Keratinocyte (primary cell): ENCODE results near the gene SFT2D1. TPM values are rescaled to one million over a fixed set of nuclear protein-coding genes. Genes with fewer than 3 reads are reported as not detected.

Experiments
- DNase-seq: peaks from one replicate; pipeline ENCODE4 v3.0.0-alpha.2; 2011; ENCODE audit warnings: low read depth, missing footprints, low spot score
- FAIRE-seq: peaks from 2 replicates; lab custom pipeline; 2011; peaks lifted over from hg19 to GRCh38; lab: Jason Lieb, UNC
- H2AFZ ChIP-seq: 2 replicates; pipeline ENCODE4 v1.6.0; 2012; ENCODE audit warnings: low read length, control low read depth, inconsistent platforms; ENCODE audit not compliant: control insufficient read depth
- H3K27ac ChIP-seq: 2 replicates; pipeline ENCODE4 v1.5.1; 2011; ENCODE audit warnings: low read length; ENCODE audit not compliant: control insufficient read depth, insufficient read depth
- H3K27me3 ChIP-seq: 3 replicates; pipeline ENCODE4 v1.6.0; 2011; ENCODE audit warnings: low read length; ENCODE audit not compliant: control insufficient read depth, insufficient read depth; ENCODE audit errors: extremely low read depth
- H3K36me3 ChIP-seq, 2 experiments: 2 replicates in 1 of 2; 3 replicates in 1 of 2; pipeline ENCODE4 v1.5.1; 2011; ENCODE audit warnings: low read length in 2 of 2, mild to moderate bottlenecking in 1 of 2; ENCODE audit not compliant: control insufficient read depth in 2 of 2, insufficient read depth in 2 of 2; ENCODE audit errors: extremely low read depth in 1 of 2
- H3K4me1 ChIP-seq: 3 replicates; pipeline ENCODE4 v1.5.1; 2011; ENCODE audit warnings: low read length; ENCODE audit not compliant: control insufficient read depth, insufficient read depth; ENCODE audit errors: extremely low read depth
- H3K4me2 ChIP-seq: 3 replicates; pipeline ENCODE4 v1.6.0; 2011; ENCODE audit warnings: low read depth, low read length; ENCODE audit not compliant: control insufficient read depth, insufficient read depth; ENCODE audit errors: extremely low read depth
- H3K4me3 ChIP-seq, 3 experiments: fragments of 200-600 bp in 1 of 3; sonication (generic) in 1 of 3; 2 replicates in 2 of 3; 3 replicates in 1 of 3; pipeline ENCODE4 v1.5.1; 2011 to 2016; ENCODE audit warnings: low read length in 3 of 3, mild to moderate bottlenecking in 3 of 3, control low read depth in 2 of 3, inconsistent platforms in 1 of 3, low read depth in 1 of 3, mixed read lengths in 1 of 3, mixed run types in 1 of 3, moderate library complexity in 1 of 3; ENCODE audit not compliant: control insufficient read depth in 2 of 3, insufficient read depth in 2 of 3; ENCODE audit errors: extremely low read depth in 1 of 3
- H3K79me2 ChIP-seq: 2 replicates; pipeline ENCODE4 v1.6.0; 2012; ENCODE audit warnings: low read length; ENCODE audit not compliant: control insufficient read depth, insufficient read depth
- H3K9ac ChIP-seq: 3 replicates; pipeline ENCODE4 v1.6.0; 2011; ENCODE audit warnings: low read length; ENCODE audit not compliant: control insufficient read depth, insufficient read depth; ENCODE audit errors: extremely low read depth
- H3K9me1 ChIP-seq: 3 replicates; pipeline ENCODE4 v1.6.0; 2011; ENCODE audit warnings: low read length; ENCODE audit not compliant: control insufficient read depth, insufficient read depth; ENCODE audit errors: extremely low read depth
- H3K9me3 ChIP-seq: 2 replicates; pipeline ENCODE4 v1.5.1; 2012; ENCODE audit warnings: low read depth, low read length; ENCODE audit not compliant: control insufficient read depth
- H4K20me1 ChIP-seq: 3 replicates; pipeline ENCODE4 v1.6.0; 2011; ENCODE audit warnings: low read length; ENCODE audit not compliant: control insufficient read depth, insufficient read depth; ENCODE audit errors: extremely low read depth
- CTCF ChIP-seq, 3 experiments: IDR thresholded peaks in 1 of 3; conservative IDR thresholded peaks in 1 of 3; optimal IDR thresholded peaks in 1 of 3; 2 replicates in 2 of 3; 3 replicates in 1 of 3; pipeline versions ENCODE3 to v1.5.1; 2011; ENCODE audit warnings: low read length in 3 of 3, mild to moderate bottlenecking in 3 of 3, moderate library complexity in 2 of 3, control low read depth in 1 of 3, inconsistent platforms in 1 of 3; ENCODE audit not compliant: insufficient read depth in 2 of 3; ENCODE audit errors: extremely low read depth in 1 of 3
- EZH2 ChIP-seq: IDR thresholded peaks from one replicate; pipeline ENCODE4 v1.6.1; 2012; ENCODE audit warnings: inconsistent platforms, mild to moderate bottlenecking, low read length, moderate library complexity
- dilution Hi-C: fragments of 300-500 bp; cut with MboI; formaldehyde crosslinking; loops from one replicate; pipeline ENCODE4 v1.7.0; 2020; ENCODE audit warnings: low sequenced_read_pairs; ENCODE audit not compliant: extremely low pct_ligation_motif_present
- polyA plus RNA-seq, 5 experiments: library from polyadenylated mRNA; depleted of rRNA in 3 of 5; stranded (reverse) in 3 of 5; stranded (forward) in 1 of 5; unstranded in 1 of 5; fragments of >200 nt; gene quantifications; 1 replicate in 1 of 5; 2 replicates in 3 of 5; 3 replicates in 1 of 5; pipeline versions ENCODE4 v1.2.1 to v1.2.3, GENCODE V29; 2011 to 2012; ENCODE audit warnings: missing spikeins in 2 of 5, low read depth in 1 of 5, low replicate concordance in 1 of 5

The SFT2D1 gene
- polyA plus RNA-seq, 1 donor (not counting 4 experiments of a cell fraction or from before 2014, with no cell fraction given) = 84.3 TPM

- Histone ChIP-seq H3K9me3 (no peaks in the 10 kb centered on the region), H3K27me3 (no peaks in the 10 kb centered on the region), H3K4me1 (peaks cover 12% of the 10 kb centered on the region), H3K36me3 (no peaks in the 10 kb centered on the region), H2AFZ (no peak overlapping the region), H3K79me2 (peaks cover 35% of the 10 kb centered on the region), H4K20me1 (peaks cover 4% of the 10 kb centered on the region), H3K4me3 (no peak overlapping the region), H3K9me1 (no peaks in the 10 kb centered on the region), H3K27ac (no peak overlapping the region), H3K4me2 (no peak overlapping the region), H3K9ac (no peak overlapping the region)
- no peak for FAIRE-seq
- dilution Hi-C loops = no loop called here
- no peak for TF ChIP-seq CTCF (optimal IDR thresholded peaks at IDR 0.05 in 1 of 3, IDR thresholded peaks at IDR 0.05 in 1 of 3, conservative IDR thresholded peaks at IDR 0.05 in 1 of 3; ENCODE audit: extremely low read depth in 1 of 3, insufficient read depth in 2 of 3, low read length in 3 of 3)
- no peak for TF ChIP-seq EZH2
- no peak for DNase-seq
These were observed 1.9 kb upstream of the SFT2D1 start for GRCh38 chr6:166344240-166344639.

GRCh38 chr6:166343150-166343487 is 774 bp upstream of the SFT2D1 start:
- FAIRE-seq = no peak
- peaks cover 5% of the 10 kb centered on the region for H4K20me1 ChIP-seq
- no peaks in the 10 kb centered on the region for H3K27me3 ChIP-seq
- peak overlapping the region; percentile 86 for H3K4me2 ChIP-seq
- H3K36me3 ChIP-seq = no peaks in the 10 kb centered on the region
- H3K4me3 ChIP-seq = peak overlapping the region; percentile 97 to 100 (median 99)
- peaks cover 46% of the 10 kb centered on the region for H3K79me2 ChIP-seq
- peak overlapping the region; percentile 92 for H3K9ac ChIP-seq
- peaks cover 12% of the 10 kb centered on the region for H3K4me1 ChIP-seq
- no peaks in the 10 kb centered on the region for H3K9me3 ChIP-seq
- dilution Hi-C loops = no loop called here
- H3K9me1 ChIP-seq = no peaks in the 10 kb centered on the region
- DNase-seq = no peak
- peak overlapping the region; percentile 84 for H3K27ac ChIP-seq
- TF ChIP-seq EZH2 (no peak), CTCF (optimal IDR thresholded peaks at IDR 0.05 in 1 of 3, IDR thresholded peaks at IDR 0.05 in 1 of 3, conservative IDR thresholded peaks at IDR 0.05 in 1 of 3; ENCODE audit: extremely low read depth in 1 of 3, insufficient read depth in 2 of 3, low read length in 3 of 3) (no peak)
- peak overlapping the region; percentile 98 for H2AFZ ChIP-seq
